ACHN (cell line): ENCODE data around the gene BZW1.
"Not testable (repeated sequence)": the region's sequence is repeated elsewhere in the genome, so short reads cannot be mapped to it uniquely, and the experiment has no call there.

Experiments
- DNase-seq: peaks from one replicate; pipeline ENCODE4 v3.0.0-alpha.2; 2015
- in situ Hi-C: cut with HindIII; loops from 2 replicates; pipeline ENCODE4 v1.10.0; 2017; ENCODE audit warnings: low sequenced_read_pairs, low pct_ligation_motif_present, low pct_unique_long_range_greater_than_20kb

Gene BZW1

GRCh38 chr2:200818732-200819131 is 7.0 kb downstream of the BZW1 start:
- in situ Hi-C loops, DNase-seq: not testable (repeated sequence)

- in situ Hi-C loops, result no loop called here
- no peak for DNase-seq
These were observed 9.0 kb downstream of the BZW1 start for GRCh38 chr2:200820573-200821234.

DNA sequence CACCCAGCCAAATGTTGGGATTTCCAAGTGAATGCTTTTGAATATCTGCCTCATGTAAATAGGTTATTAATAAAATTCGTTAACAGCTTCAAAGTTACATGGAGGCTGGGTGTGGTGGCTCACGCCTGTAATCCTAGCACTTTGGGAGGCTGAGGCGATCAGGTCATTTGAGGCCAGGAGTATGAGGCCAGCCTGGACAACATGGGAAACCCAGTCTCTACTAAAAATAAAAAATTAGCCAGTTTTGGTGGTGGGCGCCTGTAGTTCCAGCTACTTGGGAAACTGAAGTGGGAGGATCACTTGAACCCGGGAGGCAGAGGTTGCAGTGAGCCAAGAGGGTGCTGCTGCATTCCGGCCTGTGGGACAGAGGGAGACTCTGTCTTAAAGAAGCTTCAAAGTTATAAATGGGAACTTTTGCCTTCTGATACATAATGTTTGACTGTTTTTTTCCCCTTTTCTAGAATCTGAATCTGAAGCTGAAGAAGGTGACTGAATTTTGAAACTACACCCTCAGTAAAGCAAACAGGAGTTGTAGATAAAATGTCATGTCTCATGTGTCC is 10.1 kb downstream of the BZW1 start:
- in situ Hi-C loops, result no loop called here

DNA sequence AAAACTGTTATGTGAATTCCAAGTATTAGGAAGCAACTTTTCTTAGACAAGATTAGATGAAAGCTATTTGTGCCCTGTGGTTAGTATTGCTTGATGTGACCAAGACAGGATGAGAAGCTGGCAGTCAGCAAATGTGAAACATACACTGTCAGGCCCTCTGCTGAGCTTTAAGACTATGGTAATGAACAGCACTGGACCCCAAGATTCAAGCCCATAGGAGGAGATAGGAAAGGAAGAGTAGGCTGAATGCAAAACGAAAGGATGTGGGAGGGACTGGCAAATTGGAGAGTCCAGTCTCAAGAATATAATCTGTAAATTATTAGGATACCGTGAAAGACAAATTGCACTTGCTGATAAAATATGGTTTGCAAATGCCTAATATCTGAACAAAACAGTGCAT is 16.4 kb downstream of the BZW1 start:
- in situ Hi-C loops, result no loop called here
- DNase-seq, result no peak

More for the DNA sequence above, 10.1 kb downstream of the BZW1 start:
- no peak for DNase-seq

- in situ Hi-C loops, result no loop called here
These were observed 17.0 kb downstream of the BZW1 start for GRCh38 chr2:200828572-200829257.

GRCh38 chr2:200829258-200829655 is 17.5 kb downstream of the BZW1 start:
- DNase-seq, result no peak
- in situ Hi-C loops, result no loop called here

More at GRCh38 chr2:200828572-200829257, 17.0 kb downstream of the BZW1 start:
- no peak for DNase-seq

DNA sequence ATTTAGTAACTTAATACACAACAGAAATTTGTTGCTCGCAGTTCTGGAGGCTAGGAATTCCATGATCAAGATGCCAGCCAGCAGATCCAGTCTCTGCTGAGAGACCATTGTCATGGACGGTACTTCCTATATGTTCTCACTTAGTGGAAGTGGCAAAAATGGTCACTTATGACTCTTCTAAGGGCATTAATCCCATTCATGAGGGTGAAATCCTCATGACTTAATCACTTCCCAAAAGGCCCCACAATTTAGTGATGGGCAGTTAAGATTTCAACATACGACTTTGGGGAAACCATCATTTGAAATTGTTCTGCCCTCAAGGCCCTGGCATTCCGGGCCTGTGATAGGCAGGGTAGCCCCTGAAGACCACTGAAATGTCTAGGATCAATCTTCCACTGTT is 23.0 kb downstream of the BZW1 start:
- DNase-seq, result no peak
- in situ Hi-C loops, result no loop called here

- in situ Hi-C loops, result no loop called here
- no peak for DNase-seq
These were observed 27.8 kb downstream of the BZW1 start for GRCh38 chr2:200839513-200839912.

- no peak for DNase-seq
- in situ Hi-C loops, result no loop called here
These were observed 32.6 kb downstream of the BZW1 start for GRCh38 chr2:200843993-200844948.

- no peak for DNase-seq
- in situ Hi-C loops, result no loop called here
These were observed 33.5 kb downstream of the BZW1 start for GRCh38 chr2:200845194-200845593.

DNA sequence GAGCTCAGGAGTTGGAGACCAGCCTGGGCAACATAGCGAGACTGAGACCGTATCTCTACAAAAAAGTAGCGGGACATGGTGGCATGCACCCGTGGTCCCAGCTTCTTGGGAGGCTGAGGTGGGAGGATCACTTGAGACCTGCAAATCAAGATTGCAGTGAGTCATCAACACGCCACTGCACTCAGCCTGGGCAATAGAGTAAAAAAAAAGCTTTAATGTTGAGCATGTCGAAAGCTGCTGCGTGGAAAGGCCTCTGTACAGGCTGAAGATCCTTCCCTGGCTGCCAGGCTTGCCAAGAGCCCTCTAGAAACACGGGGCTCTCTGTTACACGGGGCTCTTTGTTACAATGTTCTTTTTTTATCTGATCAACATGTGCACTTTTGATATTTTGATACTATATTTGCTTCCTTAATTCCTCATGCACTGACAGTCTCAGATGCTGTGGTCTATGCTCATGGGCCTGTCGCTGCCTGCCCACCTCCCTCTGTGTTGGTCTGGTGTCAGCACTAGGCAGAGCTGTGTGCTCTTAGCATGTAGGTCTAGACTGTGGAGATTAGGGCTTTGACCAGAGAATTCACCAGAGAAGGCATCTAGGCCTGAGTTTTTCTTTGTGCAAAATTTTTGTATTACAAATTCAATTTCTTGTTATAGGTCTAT is 34.1 kb downstream of the BZW1 start:
- in situ Hi-C loops, result no loop called here
- DNase-seq, result no peak

DNA sequence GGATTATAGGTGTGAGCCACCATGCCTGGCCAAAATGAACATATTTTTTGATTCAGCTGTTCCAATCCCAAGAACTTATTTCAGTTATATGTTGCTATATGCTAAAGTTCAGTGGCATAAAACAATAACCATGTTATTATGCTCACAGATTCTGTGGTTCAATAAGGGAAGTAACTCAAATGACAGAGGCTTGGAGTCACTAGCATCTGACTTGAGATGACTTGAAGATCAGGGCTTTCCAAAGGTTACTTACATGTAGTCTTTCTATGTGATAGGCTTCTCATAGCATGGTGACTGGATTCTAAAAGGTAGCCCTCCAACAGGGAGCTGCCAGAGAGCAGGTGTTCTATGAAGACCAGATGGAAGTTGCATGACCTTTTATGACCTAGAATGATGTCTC is 35.6 kb downstream of the BZW1 start:
- in situ Hi-C loops, result no loop called here
- no peak for DNase-seq

DNA sequence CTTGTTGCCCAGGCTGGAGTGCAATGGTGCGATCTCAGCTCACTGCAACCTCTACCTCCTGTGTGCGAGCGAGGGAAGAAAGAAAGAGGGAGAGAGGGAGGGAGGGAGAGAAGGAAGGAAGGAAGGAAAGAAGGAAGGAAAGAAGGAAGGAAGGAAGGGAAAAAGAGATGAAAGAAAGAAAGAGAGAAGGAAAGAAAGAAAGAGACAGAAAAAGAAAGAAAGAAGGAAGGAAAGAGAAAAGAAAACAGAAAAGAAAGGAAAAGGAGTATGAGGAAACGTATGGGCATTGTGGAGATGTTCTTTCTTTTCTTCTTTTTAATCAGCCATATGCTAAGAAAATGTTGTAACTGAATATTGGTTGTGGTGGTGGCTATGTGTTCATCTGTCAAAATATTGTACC is 36.2 kb downstream of the BZW1 start:
- DNase-seq, result no peak
- in situ Hi-C loops, result no loop called here

DNA sequence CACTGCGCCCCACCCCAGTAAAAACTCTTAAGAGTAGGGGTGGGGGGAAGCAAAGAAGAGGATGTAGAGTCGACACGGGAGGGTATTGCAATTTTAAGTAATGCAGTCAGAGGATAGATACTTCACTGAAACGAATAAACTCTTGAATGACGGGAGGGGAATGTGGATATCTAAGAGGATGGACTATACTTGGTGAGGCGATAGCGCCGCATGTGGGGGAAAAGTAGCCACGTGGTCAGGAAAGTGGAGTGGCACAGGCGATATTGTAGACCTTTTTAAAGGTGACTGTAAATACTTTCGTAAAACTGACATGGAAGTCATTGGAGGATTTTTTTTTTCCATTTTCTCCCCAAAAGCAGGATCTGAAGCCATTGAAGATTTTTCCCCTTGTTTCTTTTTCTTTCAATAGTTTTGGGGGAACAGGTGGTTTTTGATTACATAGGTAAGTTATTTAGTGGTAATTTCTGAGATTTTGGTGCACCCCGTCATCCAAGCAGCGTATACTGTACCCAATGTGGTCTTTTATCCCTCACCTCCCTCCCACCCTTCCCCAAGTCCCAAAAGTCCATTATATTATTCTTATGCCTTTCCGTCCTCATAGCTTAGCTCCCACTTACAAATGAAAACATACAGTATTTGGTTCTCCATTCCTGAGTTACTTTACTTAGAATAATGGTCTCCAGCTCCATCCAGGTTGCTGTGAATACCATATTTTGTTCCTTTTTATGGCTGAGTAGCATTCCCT is 39.0 kb downstream of the BZW1 start:
- in situ Hi-C loops, result no loop called here

GRCh38 chr2:200851398-200852248 is 39.9 kb downstream of the BZW1 start:
- DNase-seq, result no peak
- in situ Hi-C loops, result no loop called here

More for the DNA sequence above, 39.0 kb downstream of the BZW1 start:
- DNase-seq, result no peak

GRCh38 chr2:200852605-200853004 is 40.9 kb downstream of the BZW1 start:
- in situ Hi-C loops, result no loop called here
- DNase-seq, result no peak

DNA sequence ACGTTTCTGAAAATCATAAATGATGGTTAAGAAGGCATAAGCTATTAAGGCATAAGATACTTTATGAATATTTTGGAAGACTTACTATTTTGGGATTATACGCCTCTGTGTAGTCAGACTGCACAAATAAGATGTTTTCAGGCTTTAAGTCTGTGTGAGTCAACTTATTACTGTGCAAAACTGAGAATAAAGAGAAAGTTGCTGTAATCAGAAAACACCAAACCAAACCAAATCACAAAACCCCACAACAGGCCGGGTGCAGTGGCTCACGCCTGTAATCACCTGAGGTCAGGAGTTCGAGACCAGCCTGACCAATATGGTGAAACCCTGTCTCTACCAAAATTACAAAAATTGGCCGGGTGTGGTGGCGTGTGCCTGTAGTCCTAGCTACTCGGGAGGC is 45.1 kb downstream of the BZW1 start:
- in situ Hi-C loops, result no loop called here
- DNase-seq, result no peak
